Endothelial cell of umbilical vein (primary cell): Measurements from ENCODE around the gene MEGF11. TPM values are rescaled to one million over a fixed set of nuclear protein-coding genes. Genes with fewer than 3 reads are reported as not detected.

Source experiments
- BruUV-seq: library from RNA; stranded (reverse); fragments of 400-500 nt; replicated peaks from 2 replicates; lab custom pipeline; 2021; lab: Mats Ljungman, UMichigan
- CTCF ChIA-PET: fragments of 300-600, 350-600 bp; sonication (Branson Sonifier 250); formaldehyde crosslinking; loops from one replicate; lab custom pipeline; 2021; ENCODE audit warnings: antibody characterized with exemption, inconsistent platforms; lab: Charles Lee
- POLR2A ChIA-PET: fragments of 300-600, 350-600 bp; sonication (Branson Sonifier 250); formaldehyde crosslinking; loops from one replicate; lab custom pipeline; 2021; ENCODE audit warnings: antibody characterized with exemption, inconsistent platforms; lab: Charles Lee
- DNase-seq: peaks from one replicate; pipeline ENCODE4 v3.0.0-alpha.2; 2011; ENCODE audit warnings: low read depth, low spot score
- FAIRE-seq: peaks from 2 replicates; lab custom pipeline; 2011; peaks lifted over from hg19 to GRCh38; lab: Jason Lieb, UNC
- H2AFZ ChIP-seq: 2 replicates; pipeline ENCODE4 v1.6.0; 2012; ENCODE audit warnings: low read depth, low read length, control low read depth, inconsistent platforms
- H3K27ac ChIP-seq: 2 replicates; pipeline ENCODE4 v1.5.1; 2011; ENCODE audit warnings: low read depth, mild to moderate bottlenecking, control low read depth, low read length, moderate library complexity; ENCODE audit not compliant: insufficient read depth
- H3K27me3 ChIP-seq, 2 experiments: 2 replicates each; pipeline versions ENCODE4 v1.6.0 to v1.6.1; 2011; ENCODE audit warnings: low read length in 2 of 2, mixed read lengths in 1 of 2; ENCODE audit not compliant: control insufficient read depth in 2 of 2, insufficient read depth in 2 of 2
- H3K36me3 ChIP-seq, 2 experiments: 2 replicates in 1 of 2; 3 replicates in 1 of 2; pipeline ENCODE4 v1.5.1; 2011; ENCODE audit warnings: low read length in 2 of 2, mild to moderate bottlenecking in 1 of 2, moderate library complexity in 1 of 2; ENCODE audit not compliant: control insufficient read depth in 2 of 2, insufficient read depth in 2 of 2; ENCODE audit errors: extremely low read depth in 1 of 2
- H3K4me1 ChIP-seq: 3 replicates; pipeline ENCODE4 v1.5.1; 2011; ENCODE audit warnings: mild to moderate bottlenecking, low read length; ENCODE audit not compliant: control insufficient read depth, insufficient read depth; ENCODE audit errors: extremely low read depth
- H3K4me2 ChIP-seq: 2 replicates; pipeline ENCODE4 v1.6.1; 2011; ENCODE audit warnings: low read length, control low read depth, mixed read lengths; ENCODE audit not compliant: insufficient read depth
- H3K4me3 ChIP-seq, 3 experiments: fragments of 200-600 bp in 1 of 3; sonication (generic), shearing (Covaris generic) in 1 of 3; replicated peaks in 1 of 3; 2 replicates each; pipeline ENCODE4 v1.5.1; 2011 to 2016; ENCODE audit warnings: control low read depth in 3 of 3, low read length in 3 of 3, mild to moderate bottlenecking in 2 of 3, inconsistent platforms in 1 of 3, low read depth in 1 of 3, moderate library complexity in 1 of 3; ENCODE audit not compliant: insufficient read depth in 1 of 3
- H3K79me2 ChIP-seq: 2 replicates; pipeline ENCODE4 v1.6.0; 2012; ENCODE audit warnings: low read length, inconsistent platforms; ENCODE audit not compliant: control insufficient read depth, insufficient read depth
- H3K9ac ChIP-seq: replicated peaks from 2 replicates; pipeline ENCODE3; 2011; ENCODE audit warnings: low read length, control low read depth; ENCODE audit not compliant: insufficient read depth; ENCODE audit errors: extremely low read depth
- H3K9me1 ChIP-seq: replicated peaks from 3 replicates; pipeline ENCODE4 v1.6.0; 2011; ENCODE audit warnings: mild to moderate bottlenecking, low read length; ENCODE audit not compliant: control insufficient read depth, insufficient read depth; ENCODE audit errors: extremely low read depth
- H3K9me3 ChIP-seq: replicated peaks from 2 replicates; pipeline ENCODE4 v1.5.1; 2012; ENCODE audit warnings: low read length, inconsistent platforms; ENCODE audit not compliant: control insufficient read depth, insufficient read depth
- H4K20me1 ChIP-seq: replicated peaks from 2 replicates; pipeline ENCODE3; 2011; ENCODE audit warnings: mild to moderate bottlenecking, low read length; ENCODE audit not compliant: control insufficient read depth, insufficient read depth; ENCODE audit errors: extremely low read depth
- CTCF ChIP-seq, 2 donors: IDR thresholded peaks; 1 replicate in 1 of 2; 2 replicates in 1 of 2; pipeline ENCODE4 v1.5.1; 2011; ENCODE audit warnings: low read length in 2 of 2, mild to moderate bottlenecking in 2 of 2, moderate library complexity in 2 of 2, control low read depth in 1 of 2, inconsistent platforms in 1 of 2, low read depth in 1 of 2; ENCODE audit not compliant: insufficient read depth in 1 of 2; ENCODE audit errors: extremely low read depth in 1 of 2
- EZH2 ChIP-seq: IDR thresholded peaks from 2 replicates; pipeline ENCODE4 v1.6.1; 2012; ENCODE audit warnings: borderline replicate concordance, low read depth, mild to moderate bottlenecking, moderate library complexity, low read length, inconsistent platforms; ENCODE audit not compliant: severe bottlenecking
- FOS ChIP-seq: IDR thresholded peaks from 2 replicates; pipeline ENCODE4 v1.6.1; 2011; ENCODE audit warnings: mild to moderate bottlenecking, low read length, moderate library complexity, borderline replicate concordance; ENCODE audit not compliant: insufficient read depth
- GATA2 ChIP-seq: IDR thresholded peaks from 2 replicates; pipeline ENCODE4 v1.7.0; 2011; ENCODE audit warnings: low read depth, mild to moderate bottlenecking, moderate library complexity, mixed read lengths, low read length; ENCODE audit not compliant: insufficient read length, insufficient read depth
- JUN ChIP-seq: IDR thresholded peaks from 2 replicates; pipeline ENCODE4 v1.6.1; 2011; ENCODE audit warnings: borderline replicate concordance, low read depth; ENCODE audit not compliant: insufficient read length, insufficient read depth
- MAX ChIP-seq: IDR thresholded peaks from 2 replicates; pipeline ENCODE4 v1.6.1; 2011; ENCODE audit not compliant: insufficient read depth, insufficient read length
- MYC ChIP-seq: IDR thresholded peaks from one replicate; pipeline ENCODE4 v1.6.1; 2011; ENCODE audit warnings: mild to moderate bottlenecking, low read depth, low read length
- POLR2A ChIP-seq: IDR thresholded peaks from 2 replicates; pipeline ENCODE4 v1.6.1; 2012; ENCODE audit warnings: low read depth, mild to moderate bottlenecking, control low read depth, low read length
- POLR2AphosphoS5 ChIP-seq: IDR thresholded peaks from 2 replicates; pipeline ENCODE4 v1.6.1; 2012; ENCODE audit warnings: low read depth, mild to moderate bottlenecking, control low read depth, low read length, moderate library complexity; ENCODE audit not compliant: insufficient read depth
- dilution Hi-C: fragments of 300-500 bp; cut with MboI; formaldehyde crosslinking; loops from one replicate; pipeline ENCODE4 v1.15.0; 2019; ENCODE audit warnings: low sequenced_read_pairs; ENCODE audit not compliant: extremely low pct_ligation_motif_present
- intact Hi-C: fragments of 100-400 bp; cut with micrococcal nuclease; formaldehyde crosslinking; loops from one replicate; pipeline ENCODE4 v1.10.0; 2022
- polyA plus RNA-seq, 4 experiments: library from polyadenylated mRNA; depleted of rRNA in 3 of 4; stranded (reverse) in 3 of 4; unstranded in 1 of 4; fragments of >200 nt; gene quantifications; 2 replicates each; pipeline versions ENCODE4 v1.2.1 to v1.2.3, GENCODE V29; 2011 to 2012; ENCODE audit warnings: missing spikeins in 1 of 4
- total RNA-seq: library from RNA; stranded (reverse); gene quantifications from 2 replicates; pipeline ENCODE4 v1.2.3, GENCODE V29; 2021

The MEGF11 gene
- total and polyA plus RNA-seq, 2 donors (not counting 3 experiments of a cell fraction or from before 2014, with no cell fraction given) = not detected

DNA sequence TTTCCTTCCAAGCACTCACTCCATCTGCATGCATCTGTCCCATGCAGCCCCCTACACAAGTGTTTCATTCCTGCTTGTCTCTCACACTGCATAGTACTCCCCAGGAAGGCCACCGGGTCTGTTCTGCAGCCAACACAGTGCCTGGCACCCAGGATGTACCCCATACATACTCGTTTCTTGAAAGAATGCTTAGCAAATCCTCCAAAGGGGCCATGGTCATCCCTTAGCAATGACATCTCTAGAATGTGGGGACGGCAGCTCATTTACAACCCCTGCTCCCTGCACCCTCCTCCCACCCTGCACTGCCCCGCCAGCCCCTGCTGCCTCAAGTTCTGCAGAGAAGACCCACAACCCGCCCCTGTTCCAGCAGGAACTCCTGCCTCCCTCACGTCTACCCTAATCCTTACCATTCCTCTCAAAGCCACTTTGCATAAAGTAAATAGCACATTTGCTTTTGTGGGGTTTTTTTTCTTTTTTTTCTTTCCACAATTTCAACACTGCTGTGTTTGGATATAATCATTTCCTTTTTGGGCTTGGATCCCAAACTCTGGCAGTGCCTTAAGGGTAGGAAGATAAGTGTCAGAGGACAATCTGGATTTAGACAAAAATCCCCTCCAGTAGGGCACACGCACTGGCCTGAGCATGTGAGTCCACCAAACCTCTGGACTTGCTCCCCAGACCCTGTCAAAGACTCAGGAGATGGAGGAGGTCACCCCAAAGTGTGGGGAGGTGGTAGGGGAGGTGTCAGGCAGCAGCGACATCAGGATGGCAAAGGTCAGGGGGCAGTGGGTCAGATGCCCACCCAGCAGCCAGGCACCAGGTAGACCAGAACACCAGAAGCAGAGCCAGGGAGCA is 68.4 kb downstream of the MEGF11 start:
- no TSS peak for BruUV-seq
- POLR2A ChIA-PET = no interaction called here

More for the DNA sequence above, 68.4 kb downstream of the MEGF11 start:
- DNase-seq (no peak), FAIRE-seq (no peak)
- Histone ChIP-seq H3K4me3 (no peak overlapping the region), H3K36me3 (no peaks in the 10 kb centered on the region), H3K79me2 (no peaks in the 10 kb centered on the region), H2AFZ (no peak overlapping the region), H3K4me2 (no peak overlapping the region), H3K9me1 (no peaks in the 10 kb centered on the region), H3K9me3 (no peaks in the 10 kb centered on the region), H3K27me3 (peaks cover 24 to 33% of the 10 kb centered on the region in 2 experiments), H4K20me1 (no peaks in the 10 kb centered on the region), H3K4me1 (no peaks in the 10 kb centered on the region), H3K27ac (no peak overlapping the region), H3K9ac (no peak overlapping the region)
- no peak for TF ChIP-seq GATA2
- TF ChIP-seq CTCF (IDR thresholded peaks at IDR 0.05; ENCODE audit: extremely low read depth in 1 of 2, insufficient read depth in 1 of 2, low read depth in 1 of 2, low read length in 2 of 2) = no peak
- no peak for TF ChIP-seq MYC
- TF ChIP-seq POLR2AphosphoS5 = no peak
- no peak for TF ChIP-seq JUN
- TF ChIP-seq EZH2 = no peak
- no peak for TF ChIP-seq POLR2A
- no peak for TF ChIP-seq MAX
- TF ChIP-seq FOS = no peak
- intact Hi-C loops = no loop called here
- CTCF ChIA-PET = no interaction called here
- dilution Hi-C loops = no loop called here
